AG20443 (cell line): ENCODE measurements around the gene EYS.
"Not testable (repeated sequence)": the region's sequence is repeated elsewhere in the genome, so short reads cannot be mapped to it uniquely, and the experiment has no call there.

Experiments used
- DNase-seq: peaks from one replicate; pipeline ENCODE4 v3.0.0; 2012; ENCODE audit warnings: low spot score, mixed read lengths

EYS gene

DNA sequence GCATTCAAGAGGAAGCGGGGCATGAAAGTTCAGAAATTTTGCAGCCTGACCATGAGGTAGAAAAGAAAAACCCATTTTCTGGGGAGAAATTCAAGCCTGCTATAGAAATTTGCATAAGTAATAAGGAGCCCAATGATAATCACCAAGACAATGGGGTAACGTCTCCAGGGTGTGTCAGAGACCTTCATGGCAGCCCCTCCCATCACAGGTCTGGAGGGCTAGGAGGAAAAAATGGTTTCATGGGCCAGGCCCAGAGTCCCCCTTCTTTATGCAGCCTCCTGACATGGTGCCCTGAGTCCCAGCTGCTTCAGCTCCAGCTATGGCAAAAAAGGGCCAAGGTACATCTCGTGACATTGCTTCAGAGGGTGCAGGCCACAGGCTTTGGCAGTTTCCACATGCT is 618.5 kb downstream of the EYS start:
- DNase-seq = no peak

DNA sequence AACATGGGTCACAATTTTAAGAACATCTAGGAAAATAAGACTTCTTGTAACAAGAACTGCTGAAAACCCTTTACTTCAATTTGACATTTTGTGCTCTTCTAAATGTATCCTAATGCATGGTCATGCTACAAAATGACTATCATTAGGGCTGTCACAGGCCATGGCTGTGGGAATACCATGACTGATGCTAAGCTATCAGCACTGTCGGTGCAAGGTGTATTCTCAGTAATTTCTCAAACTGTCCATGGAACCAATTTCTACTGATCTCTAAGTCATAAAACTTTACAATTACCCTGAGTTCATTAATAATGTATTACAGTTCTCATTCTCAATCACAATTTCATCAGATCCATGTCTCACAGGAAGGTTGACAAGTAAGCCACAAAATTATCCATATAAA is 625.3 kb downstream of the EYS start:
- DNase-seq = no peak

DNA sequence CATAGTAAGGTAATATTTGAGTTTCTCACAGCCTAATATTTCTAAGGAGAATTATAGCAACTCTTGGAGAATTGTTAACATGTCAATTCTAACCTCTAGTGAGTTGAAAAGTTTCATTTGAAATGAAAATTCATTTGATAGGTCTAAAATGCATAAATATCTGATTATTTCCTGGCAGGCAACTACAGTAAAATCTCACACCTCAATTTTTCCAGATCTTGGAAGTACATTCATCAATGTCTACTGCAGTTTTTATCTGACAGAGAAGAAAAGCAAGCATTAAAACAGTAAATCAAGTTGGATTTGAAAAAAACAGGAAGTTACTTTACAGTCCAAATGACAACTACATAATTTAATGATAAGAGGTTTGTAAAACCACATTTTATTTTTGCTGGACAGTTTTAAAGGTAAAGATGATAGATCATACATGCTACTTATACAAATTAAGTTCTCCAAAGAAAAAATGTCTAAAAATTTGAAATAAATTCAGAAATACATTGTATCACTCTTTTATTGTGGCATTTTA is 631.3 kb downstream of the EYS start:
- no peak for DNase-seq

DNA sequence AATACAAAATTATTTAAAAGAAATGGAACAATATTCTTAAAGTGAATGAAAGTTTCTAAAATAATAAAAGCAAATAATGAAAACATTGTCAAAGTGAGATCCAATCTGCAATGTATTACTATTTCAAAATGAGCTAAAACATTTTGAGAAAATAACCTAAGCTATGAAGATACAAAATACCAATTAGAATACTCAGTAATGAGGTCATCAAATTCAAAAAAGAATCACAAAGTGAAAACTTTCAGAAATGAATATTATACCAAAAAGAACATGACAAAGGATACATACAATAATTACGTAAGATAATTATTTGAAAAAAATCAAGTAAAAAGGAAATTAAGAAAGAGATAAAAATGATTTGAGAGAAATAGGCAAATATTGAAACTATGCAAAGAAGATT is 634.5 kb downstream of the EYS start:
- DNase-seq = no peak

DNA sequence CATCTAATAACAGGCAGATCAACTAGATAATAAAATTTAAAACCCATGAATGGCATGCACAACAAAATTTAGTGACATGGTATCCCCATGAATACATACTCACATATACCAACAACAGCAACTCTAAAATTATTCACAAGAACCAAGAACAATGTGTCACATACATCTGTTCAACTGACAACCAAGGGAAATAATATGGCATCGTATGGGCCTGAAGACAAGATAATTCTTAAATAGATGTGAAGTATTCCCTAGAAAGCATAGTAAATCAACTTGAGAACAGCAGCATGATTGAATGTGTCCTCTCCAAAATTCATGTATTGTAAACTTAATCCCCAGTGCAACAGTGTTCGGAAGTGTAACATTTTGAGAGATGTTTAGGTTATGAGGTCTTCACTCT is 635.5 kb downstream of the EYS start:
- DNase-seq = no peak

DNA sequence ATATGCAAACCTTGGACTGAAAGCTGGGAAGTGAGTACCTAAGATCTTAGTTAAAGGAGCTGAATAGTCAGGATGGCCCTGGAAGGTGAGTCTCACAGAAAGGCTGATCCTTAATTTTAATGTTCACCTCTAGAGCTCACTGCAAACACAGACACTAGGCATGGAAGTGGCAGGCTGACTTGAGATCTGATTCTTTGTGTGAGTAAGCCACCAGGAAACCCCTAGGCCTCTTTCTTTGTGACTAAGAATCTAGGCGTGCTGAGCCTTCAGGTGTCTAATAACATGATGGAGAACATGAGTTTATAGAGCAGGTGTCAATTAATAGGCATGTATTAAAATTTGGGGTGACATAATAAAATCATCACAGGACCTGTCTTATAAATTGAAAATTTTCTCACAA is 642.2 kb downstream of the EYS start:
- DNase-seq = no peak

DNA sequence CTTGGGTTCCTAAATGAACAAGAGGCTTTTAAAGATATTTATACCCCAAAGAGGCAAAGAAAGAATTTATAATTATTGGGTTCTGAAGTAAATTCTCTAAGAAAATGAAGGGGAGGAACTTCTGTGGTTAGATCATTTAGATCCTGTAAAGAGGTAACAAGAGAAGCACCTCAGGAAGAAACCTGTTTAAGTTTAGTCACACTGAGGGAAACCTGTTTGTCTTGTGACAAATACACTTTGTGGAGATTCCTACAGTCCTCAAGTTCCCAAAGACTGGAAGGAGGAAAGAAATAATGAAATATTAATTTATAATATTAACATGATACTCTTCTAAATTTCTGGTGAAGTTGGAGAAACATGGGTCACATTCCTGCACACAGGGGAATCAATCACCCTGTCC is 647.5 kb downstream of the EYS start:
- DNase-seq = no peak

DNA sequence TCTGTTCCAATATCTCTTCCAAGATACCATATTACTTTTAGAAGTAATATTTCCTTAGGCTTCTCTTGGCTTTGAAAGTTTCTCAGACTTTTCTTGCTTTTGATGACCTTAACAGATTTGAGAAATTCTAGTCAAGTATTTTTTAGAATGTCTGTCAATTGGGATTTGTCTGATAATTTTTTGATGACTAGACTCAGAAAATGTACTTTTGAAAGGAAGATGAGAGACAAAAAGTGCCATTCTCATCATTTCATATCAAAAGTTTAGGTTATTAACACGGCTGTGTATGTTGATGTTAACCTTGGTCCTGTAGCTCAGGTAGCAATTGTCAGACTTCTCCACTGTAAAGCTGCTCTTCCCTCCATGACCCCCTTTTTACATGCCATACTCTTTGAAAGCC is 651.5 kb downstream of the EYS start:
- DNase-seq = no peak

DNA sequence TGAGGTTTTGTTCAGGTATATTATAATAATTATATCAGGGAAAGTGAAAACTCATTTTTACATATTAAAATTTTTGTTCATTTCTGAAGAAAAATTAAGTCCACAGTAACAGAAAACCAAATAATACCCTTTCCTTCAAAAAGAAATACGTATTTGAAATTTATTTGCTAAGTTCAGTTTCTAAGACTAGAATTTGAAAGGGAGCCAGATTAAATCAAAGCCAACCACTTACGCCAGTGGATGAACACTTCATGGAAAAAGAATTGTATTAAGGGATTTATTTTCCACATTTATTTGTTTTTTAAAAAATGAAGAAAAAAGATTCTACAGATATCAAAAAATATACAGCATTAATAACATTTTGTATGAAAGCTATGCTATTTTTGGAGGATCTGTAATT is 654.4 kb downstream of the EYS start:
- no peak for DNase-seq

DNA sequence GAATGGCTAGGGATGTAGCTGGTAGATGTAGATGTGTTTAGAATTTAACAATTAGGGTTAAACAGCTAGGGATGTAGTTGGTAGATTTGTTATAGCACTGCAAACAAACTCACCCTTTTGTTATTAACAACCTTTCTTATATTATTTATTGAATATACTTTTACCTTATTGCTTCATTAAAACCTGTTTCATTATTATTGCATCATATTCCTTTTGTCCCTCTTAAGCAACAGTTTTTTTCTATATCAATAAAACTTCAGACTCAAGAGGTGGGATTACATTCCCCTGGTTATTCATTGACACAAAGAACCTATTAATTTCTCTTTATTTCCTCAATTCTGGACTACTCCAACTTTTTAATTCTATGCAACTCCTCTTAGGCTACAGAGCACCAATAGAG is 661.2 kb downstream of the EYS start:
- no peak for DNase-seq

DNA sequence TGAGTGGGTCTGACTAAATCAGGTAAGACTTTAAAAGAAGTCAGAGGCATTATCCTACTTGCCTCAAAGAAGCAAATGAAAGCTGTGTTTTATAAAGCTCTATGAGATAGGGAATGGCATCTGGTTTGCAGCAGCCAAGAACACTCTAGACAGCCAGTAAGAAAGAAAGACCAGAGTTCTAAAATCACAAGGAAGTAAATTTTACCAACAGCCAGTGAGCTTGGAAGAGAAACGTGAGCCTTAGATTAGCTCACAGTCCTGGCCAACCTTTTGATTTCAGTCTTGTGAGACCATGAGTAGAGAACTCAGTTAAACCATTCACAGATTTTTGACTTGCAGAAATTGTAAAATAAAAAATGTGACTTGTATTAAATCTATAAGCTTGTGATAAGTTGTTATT is 693.0 kb downstream of the EYS start:
- no peak for DNase-seq

DNA sequence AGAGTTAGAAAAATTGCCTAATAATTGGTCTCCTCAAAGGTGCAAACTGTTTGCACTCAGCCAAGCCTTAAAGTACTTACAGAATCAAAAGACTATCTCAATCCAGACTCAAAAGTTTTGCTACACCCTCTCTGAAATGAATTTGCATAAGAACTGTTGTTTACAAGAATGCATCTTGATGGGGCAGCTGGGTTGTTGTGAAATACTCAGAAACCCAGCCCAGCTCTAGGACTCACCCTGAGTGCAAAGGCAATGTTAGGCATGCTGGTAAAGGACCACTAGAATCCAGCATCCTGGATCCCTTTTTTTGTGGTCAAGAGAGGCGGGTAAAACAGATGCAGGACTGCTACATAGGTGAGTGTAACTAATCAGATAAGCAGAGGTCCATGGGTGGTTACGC is 700.2 kb downstream of the EYS start:
- no peak for DNase-seq

DNA sequence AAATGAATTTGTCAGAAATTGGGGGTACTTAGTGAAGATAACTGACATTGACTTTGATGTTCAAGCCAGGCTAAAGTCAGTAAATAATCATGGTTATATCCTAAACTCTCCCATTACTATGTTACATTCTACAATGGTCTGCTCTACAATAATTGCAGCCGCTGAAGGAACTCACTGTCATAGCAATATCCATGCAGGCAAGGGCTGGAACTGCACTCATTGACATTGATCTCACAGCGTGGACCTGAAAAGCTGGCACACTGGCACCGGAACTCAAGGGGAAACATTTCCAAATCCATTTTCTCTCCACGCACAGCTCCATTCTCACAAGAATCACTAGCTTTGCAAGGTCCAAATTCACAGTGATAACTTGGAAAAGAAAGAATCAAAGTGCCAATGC is 702.7 kb downstream of the EYS start:
- DNase-seq = no peak

DNA sequence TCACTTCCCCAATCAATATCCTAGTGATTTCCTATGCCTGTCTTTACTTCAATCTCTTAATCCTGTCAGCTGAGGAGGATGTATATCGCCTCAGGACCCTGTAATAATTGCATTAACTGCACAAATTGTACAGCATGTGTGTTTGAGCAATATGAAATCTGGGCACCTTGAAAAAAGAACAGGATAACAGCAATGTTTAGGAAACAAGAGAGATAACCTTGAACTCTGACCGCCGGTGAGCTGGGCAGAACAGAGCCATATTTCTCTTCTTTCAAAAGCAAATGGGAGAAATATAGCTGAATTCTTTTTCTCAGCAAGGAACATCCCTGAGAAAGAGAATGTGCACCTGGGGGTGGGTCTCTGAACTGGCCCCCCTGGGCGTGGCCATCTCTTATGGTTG is 704.1 kb downstream of the EYS start:
- DNase-seq = not testable (repeated sequence)

DNA sequence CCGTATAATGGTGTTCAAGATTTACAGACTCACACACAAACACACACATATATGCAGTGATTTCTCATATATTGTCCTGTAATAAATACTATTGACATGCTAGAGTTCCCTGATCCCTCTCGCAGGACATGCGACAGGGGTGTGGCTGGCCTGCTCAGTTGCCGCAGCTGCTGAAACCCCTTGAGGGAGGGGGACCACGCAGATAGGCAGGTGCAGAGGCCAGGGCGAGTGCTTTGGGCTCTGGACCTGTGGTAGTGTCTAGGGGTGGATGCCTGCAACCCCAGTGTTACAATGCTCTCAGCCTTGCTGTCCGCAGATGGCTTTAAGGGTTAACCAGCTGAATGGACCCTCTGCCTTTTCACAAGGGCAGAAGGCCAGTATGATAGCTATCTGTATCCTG is 706.2 kb downstream of the EYS start:
- no peak for DNase-seq

DNA sequence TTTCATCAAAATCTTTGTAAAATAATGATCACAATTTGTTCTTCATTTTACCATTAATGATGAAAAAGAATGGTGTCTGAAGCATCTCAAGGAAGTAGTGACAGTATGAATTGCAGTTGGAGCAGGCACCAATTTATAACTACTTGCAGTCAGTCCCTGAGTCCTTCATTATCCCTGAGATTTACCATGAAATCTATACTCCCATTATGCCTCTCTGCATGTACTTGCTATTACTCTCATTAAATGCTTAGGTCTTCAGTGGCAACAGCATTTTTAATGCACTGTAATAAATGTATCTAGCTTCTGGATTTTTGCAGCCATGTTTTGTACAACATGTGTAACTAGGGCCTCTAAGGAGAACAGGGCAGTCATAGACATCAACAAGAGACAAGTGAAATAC is 708.8 kb downstream of the EYS start:
- DNase-seq = no peak

DNA sequence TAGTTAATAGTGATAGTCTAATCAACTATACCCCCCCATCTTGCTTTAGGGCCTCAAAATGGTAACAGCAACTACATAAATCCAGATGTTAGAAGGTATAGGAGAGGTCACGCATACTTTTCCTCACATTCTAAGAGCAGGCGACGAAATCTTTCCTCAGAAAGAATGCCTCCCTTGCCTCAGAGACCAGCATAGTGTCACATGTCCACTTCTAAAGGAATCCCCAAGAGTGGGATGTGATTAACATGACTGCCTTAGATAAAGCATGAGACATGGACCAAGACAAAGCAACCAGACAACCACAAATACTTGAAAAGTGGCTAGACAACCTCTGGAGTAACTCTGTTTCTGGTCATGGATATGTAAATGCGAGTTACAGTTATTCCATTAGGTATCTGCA is 710.7 kb downstream of the EYS start:
- DNase-seq = no peak

DNA sequence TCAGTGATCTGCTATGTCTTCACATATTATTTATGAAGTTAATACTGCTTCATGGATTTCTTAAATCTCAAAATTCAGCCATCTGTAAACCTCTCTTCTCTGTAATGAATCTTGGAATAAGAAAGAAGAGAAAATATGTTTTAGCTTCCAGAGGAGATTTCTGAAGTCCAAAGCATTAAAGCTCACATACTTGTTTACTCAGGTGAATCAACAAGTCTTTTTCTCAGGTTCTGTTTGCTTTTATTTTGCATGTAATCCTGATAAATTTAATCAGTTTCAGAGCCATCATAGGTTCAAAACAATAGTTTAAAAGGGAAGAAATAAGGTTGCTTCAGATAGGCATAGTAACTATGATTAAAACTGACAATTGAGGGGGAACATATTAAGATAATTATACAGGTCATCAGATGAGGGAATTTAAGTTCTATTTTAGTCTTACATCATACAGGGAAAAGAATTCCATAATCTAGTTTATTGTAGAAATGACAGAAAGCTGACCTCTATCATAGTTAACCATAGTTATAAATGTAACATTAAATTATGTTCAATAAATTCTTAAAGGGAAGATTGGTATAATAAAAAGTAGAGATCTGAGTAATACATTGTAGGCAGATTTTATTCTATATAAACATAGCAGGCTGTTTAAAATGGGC is 716.2 kb downstream of the EYS start:
- DNase-seq = no peak

DNA sequence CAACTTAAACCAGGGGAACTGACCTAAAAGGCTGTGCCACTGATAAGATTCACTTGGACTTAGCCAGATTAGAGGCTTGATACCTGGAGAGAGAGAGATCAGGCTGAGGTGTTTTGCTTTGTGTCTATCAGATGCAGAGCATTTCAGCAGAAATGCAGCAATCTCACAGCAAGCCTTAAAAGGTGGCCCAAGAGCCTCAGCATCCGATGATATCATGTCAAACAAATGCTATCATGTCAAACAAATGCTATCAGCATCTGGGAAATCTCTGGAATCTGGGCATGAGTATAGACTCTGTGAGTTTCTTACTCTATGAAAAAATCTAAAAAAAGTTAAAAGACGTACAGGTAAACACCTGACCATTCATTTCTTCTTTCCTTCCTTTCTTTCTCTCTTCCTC is 718.9 kb downstream of the EYS start:
- DNase-seq = no peak

DNA sequence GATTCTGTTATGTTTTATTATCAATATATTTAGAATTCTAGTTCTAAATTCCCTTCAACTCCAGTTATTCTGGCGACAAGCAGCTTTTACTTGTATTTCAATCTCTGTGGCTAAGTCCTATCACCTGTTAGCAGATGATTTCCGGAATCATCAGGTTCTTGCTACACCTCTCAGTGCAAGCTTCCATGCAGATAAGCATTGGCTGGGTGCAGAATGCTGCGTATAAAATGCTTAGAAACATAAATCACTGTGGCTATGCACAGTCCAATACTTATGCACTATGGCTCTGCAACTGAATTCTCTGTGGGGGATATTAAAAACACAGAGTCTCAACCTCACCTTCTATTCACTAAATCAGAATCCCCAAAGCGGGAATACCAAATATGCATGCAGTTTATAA is 720.0 kb downstream of the EYS start:
- DNase-seq = no peak

DNA sequence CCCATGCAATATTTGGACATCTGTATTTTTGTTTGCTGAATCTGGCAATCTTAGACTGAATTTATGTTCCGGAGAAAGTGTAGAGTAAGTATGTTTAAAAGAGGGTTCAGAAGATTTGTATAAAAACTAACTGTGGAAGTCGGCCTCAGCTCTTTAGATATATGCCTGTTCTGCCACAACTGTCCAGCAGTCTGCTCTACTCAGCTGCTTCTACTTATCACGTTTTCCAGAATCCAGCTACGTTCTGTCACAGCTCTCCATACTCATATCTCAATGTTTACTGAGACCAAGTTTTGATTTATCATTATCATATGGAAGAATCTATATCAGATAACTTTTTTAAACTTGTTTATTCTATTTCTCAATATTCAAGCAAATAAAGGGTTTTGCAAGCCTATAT is 721.3 kb downstream of the EYS start:
- no peak for DNase-seq

DNA sequence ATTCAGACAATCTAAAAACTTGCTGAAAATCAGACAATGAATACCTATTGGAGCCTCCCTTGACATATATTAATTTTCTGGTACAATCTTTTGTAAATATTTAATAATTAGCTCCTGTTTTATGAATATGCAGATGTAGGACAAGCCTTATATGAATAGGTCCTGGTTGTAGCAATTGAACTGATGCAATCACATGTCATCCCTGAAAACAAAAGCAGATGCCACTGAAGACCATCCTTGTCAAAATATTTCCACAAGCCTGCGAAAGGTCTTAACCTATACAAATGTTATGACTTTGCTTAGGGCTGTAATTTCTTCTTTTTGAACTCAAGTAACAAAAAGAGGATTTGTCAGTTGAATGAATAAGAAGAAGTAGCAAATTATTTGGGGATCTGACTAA is 722.1 kb downstream of the EYS start:
- no peak for DNase-seq

DNA sequence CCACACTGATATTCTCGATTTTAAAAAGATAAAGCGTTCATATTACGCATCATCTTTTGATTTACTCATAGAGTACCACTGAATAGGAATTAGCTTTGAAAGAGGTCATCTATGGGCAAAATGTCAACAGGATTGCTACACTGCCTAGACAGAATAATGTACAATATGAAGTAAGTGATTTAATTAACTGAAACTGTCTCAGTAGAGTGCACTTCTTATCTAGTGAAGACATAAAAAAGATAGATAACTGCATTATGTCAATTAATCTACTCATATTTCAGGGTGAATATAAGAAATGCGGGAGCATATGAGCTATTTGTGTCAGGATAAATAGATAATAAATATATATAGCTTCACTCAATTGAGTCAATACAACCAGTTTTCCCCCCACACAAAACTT is 723.9 kb downstream of the EYS start:
- no peak for DNase-seq

DNA sequence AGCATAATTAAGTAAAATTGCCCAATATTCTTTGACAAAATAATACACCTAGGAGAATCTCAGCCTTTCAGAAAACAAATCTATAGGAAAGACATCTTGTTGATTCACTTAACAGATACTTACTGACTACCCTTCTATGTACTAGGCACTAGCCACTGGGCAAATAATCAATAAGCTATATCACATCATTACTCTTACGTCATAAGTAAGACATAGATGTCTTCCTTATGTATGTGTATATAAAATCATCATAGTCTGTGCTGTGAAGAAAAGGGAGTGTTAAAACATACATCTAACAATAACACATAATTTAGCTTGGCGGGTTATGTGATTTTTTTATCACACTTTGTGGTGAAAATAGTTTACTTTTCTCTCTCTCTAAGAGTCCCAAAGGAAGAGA is 733.9 kb downstream of the EYS start:
- no peak for DNase-seq

DNA sequence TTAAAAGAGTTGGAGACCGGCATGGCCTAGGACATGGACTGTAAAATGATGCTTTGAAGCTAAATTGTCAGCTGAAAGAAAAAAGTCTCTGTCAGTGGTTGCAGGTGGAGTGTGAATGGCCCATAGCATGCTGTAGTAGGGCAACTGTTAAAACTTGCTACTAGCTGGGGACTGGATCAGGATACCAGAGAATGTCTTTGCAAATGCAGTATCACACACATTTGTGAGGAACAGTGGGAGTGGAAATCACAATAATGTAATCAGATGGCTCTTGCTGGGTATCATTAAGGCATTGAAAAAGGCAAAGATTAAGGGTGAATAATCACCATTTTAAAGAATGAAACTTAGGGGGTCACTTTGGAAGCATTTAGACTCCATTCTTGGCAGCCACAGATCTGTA is 737.9 kb downstream of the EYS start:
- no peak for DNase-seq
